SK-N-SH (cell line): ENCODE data around the gene MGAT1. TPM values are rescaled to one million over a fixed set of nuclear protein-coding genes. Genes with fewer than 3 reads are reported as not detected.
A peak's percentile ranks its signal among the peaks of the same experiment; 100 is the strongest.

ENCODE experiments used
- CTCF ChIA-PET: fragments of 300-600, 350-600 bp; formaldehyde crosslinking; extraction: SDS; loops from one replicate; lab custom pipeline; 2021; lab: Yijun Ruan, JAX
- POLR2A ChIA-PET: fragments of 350-600 bp; sonication (Branson Sonifier 250); formaldehyde crosslinking; extraction: SDS; loops from one replicate; lab custom pipeline; 2020; ENCODE audit warnings: antibody characterized with exemption, inconsistent platforms; lab: Yijun Ruan, JAX
- DNase-seq: peaks from one replicate; pipeline ENCODE4 v3.0.0; 2012
- H2AFZ ChIP-seq: fragments of 200-600 bp; sonication (generic); 2 replicates; pipeline ENCODE4 v1.8.1; 2016; ENCODE audit warnings: antibody characterized with exemption, mild to moderate bottlenecking, low read depth
- H3F3A ChIP-seq: fragments of 200-600 bp; sonication (generic); replicated peaks from 2 replicates; pipeline ENCODE3; 2016; ENCODE audit warnings: antibody characterized with exemption, mild to moderate bottlenecking; ENCODE audit not compliant: insufficient read depth
- H3K27ac ChIP-seq, 2 experiments: fragments of 200-500 bp in 1 of 2; fragments of 200-600 bp in 1 of 2; sonication (Bioruptor generic) in 1 of 2; sonication (generic), shearing (Covaris generic) in 1 of 2; 2 replicates each; pipeline versions ENCODE4 v1.5.1 to v1.6.1; 2014 to 2016; ENCODE audit warnings: low read depth in 2 of 2, inconsistent platforms in 1 of 2, low read length in 1 of 2, mild to moderate bottlenecking in 1 of 2, mixed read lengths in 1 of 2
- H3K27me3 ChIP-seq: fragments of 200-600 bp; sonication (generic), shearing (Covaris generic); 2 replicates; pipeline ENCODE4 v1.6.1; 2016; ENCODE audit warnings: mixed run types; ENCODE audit not compliant: insufficient read depth
- H3K36me3 ChIP-seq, 2 experiments: fragments of 200-500 bp in 1 of 2; fragments of 200-600 bp in 1 of 2; sonication (Bioruptor generic) in 1 of 2; sonication (generic) in 1 of 2; replicated peaks in 1 of 2; 2 replicates each; pipeline versions ENCODE3 to v1.5.1; 2014 to 2016; ENCODE audit warnings: low read length in 1 of 2, mild to moderate bottlenecking in 1 of 2; ENCODE audit not compliant: insufficient read depth in 2 of 2, control insufficient read depth in 1 of 2
- H3K4me1 ChIP-seq, 2 experiments: fragments of 200-500 bp in 1 of 2; fragments of 200-600 bp in 1 of 2; sonication (Bioruptor generic) in 1 of 2; sonication (generic), shearing (Covaris generic) in 1 of 2; 2 replicates each; pipeline versions ENCODE4 v1.5.1 to v1.6.1; 2014 to 2016; ENCODE audit warnings: low read depth in 1 of 2, low read length in 1 of 2, mixed run types in 1 of 2; ENCODE audit not compliant: insufficient read depth in 2 of 2, control insufficient read depth in 1 of 2
- H3K4me2 ChIP-seq: fragments of 200-600 bp; sonication (generic), shearing (Covaris generic); 2 replicates; pipeline ENCODE4 v1.6.1; 2017; ENCODE audit warnings: mixed run types
- H3K4me3 ChIP-seq, 2 experiments: fragments of 200-500 bp in 1 of 2; fragments of 200-600 bp in 1 of 2; sonication (Bioruptor generic) in 1 of 2; sonication (generic), shearing (Covaris generic) in 1 of 2; 2 replicates each; pipeline versions ENCODE4 v1.5.1 to v1.8.1; 2014 to 2016; ENCODE audit warnings: low read depth in 2 of 2, inconsistent platforms in 1 of 2, low read length in 1 of 2, mild to moderate bottlenecking in 1 of 2, mixed read lengths in 1 of 2, moderate library complexity in 1 of 2
- H3K79me2 ChIP-seq: fragments of 200-600 bp; sonication (generic); 2 replicates; pipeline ENCODE4 v1.8.1; 2017; ENCODE audit warnings: mild to moderate bottlenecking; ENCODE audit not compliant: insufficient read depth
- H3K9ac ChIP-seq: fragments of 200-600 bp; sonication (generic); 2 replicates; pipeline ENCODE4 v1.6.1; 2017; ENCODE audit warnings: mixed run types
- H3K9me2 ChIP-seq: fragments of 200-600 bp; sonication (generic); 2 replicates; pipeline ENCODE4 v1.6.1; 2017; ENCODE audit warnings: mixed run types
- H3K9me3 ChIP-seq: fragments of 200-600 bp; sonication (generic); 2 replicates; pipeline ENCODE4 v1.6.1; 2017; ENCODE audit warnings: mixed run types, mild to moderate bottlenecking, moderate library complexity
- H4K20me1 ChIP-seq: fragments of 200-600 bp; sonication (generic); 2 replicates; pipeline ENCODE4 v1.6.1; 2017; ENCODE audit warnings: mild to moderate bottlenecking, mixed run types; ENCODE audit not compliant: insufficient read depth
- CHD2 ChIP-seq: fragments of 150-350 bp; IDR thresholded peaks from 2 replicates; pipeline ENCODE4 v1.6.1; 2018; ENCODE audit warnings: low read length; ENCODE audit not compliant: partially characterized antibody
- CTCF ChIP-seq: fragments of 200-600 bp; sonication (generic); IDR thresholded peaks from 2 replicates; pipeline ENCODE4 v1.6.1; 2017; ENCODE audit warnings: antibody characterized with exemption, mild to moderate bottlenecking, moderate library complexity
- EZH2phosphoT487 ChIP-seq: fragments of 200-600 bp; sonication (generic); IDR thresholded peaks from 2 replicates; pipeline ENCODE4 v1.6.1; 2017; ENCODE audit warnings: low read depth, mixed run types, mild to moderate bottlenecking, antibody characterized with exemption, moderate library complexity, borderline replicate concordance
- FOSL2 ChIP-seq: IDR thresholded peaks from 2 replicates; pipeline ENCODE4 v1.4.0; 2012; ENCODE audit warnings: low read depth, mild to moderate bottlenecking, moderate library complexity, borderline replicate concordance
- FOXM1 ChIP-seq: IDR thresholded peaks from 2 replicates; pipeline ENCODE4 v1.4.0; 2012; ENCODE audit warnings: low read depth, mild to moderate bottlenecking
- GATA2 ChIP-seq: sonication (generic); formaldehyde crosslinking; IDR thresholded peaks from 2 replicates; pipeline ENCODE4 v1.5.0; 2020; ENCODE audit warnings: mild to moderate bottlenecking, missing genetic modification reagents
- IRF3 ChIP-seq: fragments of 150-350 bp; IDR thresholded peaks from 2 replicates; pipeline ENCODE4 v1.6.1; 2016; ENCODE audit warnings: mild to moderate bottlenecking, low read depth, low read length
- JUND ChIP-seq: IDR thresholded peaks from 2 replicates; pipeline ENCODE4 v1.4.0; 2012
- MEF2A ChIP-seq: IDR thresholded peaks from 2 replicates; pipeline ENCODE4 v1.4.0; 2012; ENCODE audit warnings: low read depth, borderline replicate concordance
- NFIC ChIP-seq: IDR thresholded peaks from 2 replicates; pipeline ENCODE4 v1.4.0; 2012; ENCODE audit warnings: borderline replicate concordance
- POLR2AphosphoS5 ChIP-seq: IDR thresholded peaks from 2 replicates; pipeline ENCODE4 v1.6.1; 2012; ENCODE audit warnings: low read depth, low read length
- RFX5 ChIP-seq: IDR thresholded peaks from 2 replicates; pipeline ENCODE4 v1.6.1; 2012; ENCODE audit warnings: mild to moderate bottlenecking, improper control_type of control experiment, low read length
- RXRA ChIP-seq: IDR thresholded peaks from 2 replicates; pipeline ENCODE4 v1.4.0; 2012; ENCODE audit warnings: low read depth, mild to moderate bottlenecking, borderline replicate concordance
- SMC3 ChIP-seq: IDR thresholded peaks from 2 replicates; pipeline ENCODE4 v1.6.1; 2012; ENCODE audit warnings: low read depth, low read length, improper control_type of control experiment
- TCF12 ChIP-seq: IDR thresholded peaks from 2 replicates; pipeline ENCODE4 v1.4.0; 2012
- TEAD4 ChIP-seq: IDR thresholded peaks from 2 replicates; pipeline ENCODE4 v1.4.0; 2012; ENCODE audit warnings: mild to moderate bottlenecking, borderline replicate concordance; ENCODE audit not compliant: insufficient read depth
- WGBS: methylation state at CpG from one replicate; pipeline ENCODE4 v1.1.6; 2017; ENCODE audit warnings: low lambda C conversion rate; 5-methylcytosine and 5-hydroxymethylcytosine counted together
- polyA plus RNA-seq, 3 experiments: library from polyadenylated mRNA; depleted of rRNA; stranded (reverse); fragments of >200 nt; gene quantifications; 2 replicates each; pipeline ENCODE4 v1.2.3, GENCODE V29; 2012

MGAT1 gene
- polyA plus RNA-seq, 1 of the 3 experiments (the other 2 are of a cell fraction) = 47.3 TPM

- Histone ChIP-seq H3K36me3 (peaks cover 0 to 3% of the 10 kb centered on the region in 2 experiments), H3K4me1 (peaks cover 4 to 33% of the 10 kb centered on the region in 2 experiments; a peak in 3 of 4 replicates), H2AFZ (peak overlapping the region; percentile 87; the same call in 1 of the 2 replicates), H3K27me3 (no peaks in the 10 kb centered on the region), H3K9ac (no peak overlapping the region), H3F3A (no peaks in the 10 kb centered on the region), H3K4me3 (no peak overlapping the region), H3K27ac (no peak overlapping the region), H3K9me3 (no peaks in the 10 kb centered on the region), H4K20me1 (no peaks in the 10 kb centered on the region), H3K4me2 (no peak overlapping the region), H3K9me2 (no peaks in the 10 kb centered on the region), H3K79me2 (peaks cover 29% of the 10 kb centered on the region)
- TF ChIP-seq JUND (no peak), RXRA (no peak)
- WGBS = 99% methylated on average over 10 of the region's 10 CpGs
- ChIA-PET POLR2A (interaction anchor here (2.0 kb wide), 1 partner anchor 20 kb away, joined by 10 read pairs; no protein-coding TSS in a partner anchor), CTCF (interaction anchor here (0.9 to 1.6 kb wide), 2 partner anchors 20 to 27 kb away, joined by 3 to 4 read pairs; no protein-coding TSS in a partner anchor)
- no peak for DNase-seq
Observed at GRCh38 chr5:180811623-180812124, 9.1 kb upstream of the MGAT1 start.

- no peaks in the 10 kb centered on the region for H4K20me1 ChIP-seq
- peaks cover 0 to 3% of the 10 kb centered on the region in 2 experiments for H3K36me3 ChIP-seq
- H3K9me2 ChIP-seq = no peaks in the 10 kb centered on the region
- CTCF ChIA-PET = interaction anchor here (0.7 to 1.6 kb wide), 3 partner anchors 18 to 27 kb away, joined by 3 to 4 read pairs (median 3); no protein-coding TSS in a partner anchor
- H3K9ac ChIP-seq = peak overlapping the region; percentile 86
- H3K79me2 ChIP-seq = peaks cover 33% of the 10 kb centered on the region
- peaks cover 4 to 38% of the 10 kb centered on the region in 2 experiments; a peak in 3 of 4 replicates for H3K4me1 ChIP-seq
- 27% methylated on average over 18 of the region's 30 CpGs for WGBS
- no peaks in the 10 kb centered on the region for H3F3A ChIP-seq
- no peaks in the 10 kb centered on the region for H3K27me3 ChIP-seq
- peak overlapping the region; percentile 87 for H3K4me2 ChIP-seq
- TF ChIP-seq RFX5 = no peak
- no peak for TF ChIP-seq TEAD4
- no peak for TF ChIP-seq SMC3
- TF ChIP-seq NFIC = no peak
- no peak for TF ChIP-seq FOXM1
- TF ChIP-seq CTCF = no peak
- TF ChIP-seq POLR2AphosphoS5 = no peak
- no peak for TF ChIP-seq CHD2
- TF ChIP-seq JUND = no peak
- no peak for TF ChIP-seq TCF12
- TF ChIP-seq IRF3 = no peak
- TF ChIP-seq GATA2 (CRISPR knock-in tag) = no peak
- TF ChIP-seq MEF2A = no peak
- no peak for TF ChIP-seq RXRA
- TF ChIP-seq EZH2phosphoT487 = no peak
- no peak for TF ChIP-seq FOSL2
- H3K27ac ChIP-seq = peak overlapping the region; percentile 91 to 100
- no peaks in the 10 kb centered on the region for H3K9me3 ChIP-seq
- POLR2A ChIA-PET = interaction anchor here (0.5 to 2.0 kb wide), 4 partner anchors 9 to 50 kb away, joined by 3 to 10 read pairs (median 4); partner anchors contain the start of genes MGAT1 and ZFP62
- H2AFZ ChIP-seq = peak overlapping the region; percentile 87
- H3K4me3 ChIP-seq = peak overlapping the region; percentile 79 to 81
- DNase-seq = no peak
Observed at GRCh38 chr5:180810959-180811622, 8.5 kb upstream of the MGAT1 start.
